Mucosa of descending colon (tissue), 3 donors: Measurements from ENCODE around the gene ABT1. TPM values are rescaled to one million over a fixed set of nuclear protein-coding genes. Genes with fewer than 3 reads are reported as not detected.
"Not testable (repeated sequence)": the region's sequence is repeated elsewhere in the genome, so short reads cannot be mapped to it uniquely, and the experiment has no call there.

Source experiments
- ATAC-seq: fragments of 200-7000 bp; cut with Tn5 transposase; one replicate; pipeline ENCODE4 v1.9.1; 2020; ENCODE audit warnings: mild to moderate bottlenecking, moderate library complexity
- DNase-seq, 3 donors: peaks; one replicate each; pipeline ENCODE4 v3.0.0-alpha.2; 2020
- H3K36me3 ChIP-seq: fragments of 200-600 bp; one replicate; pipeline ENCODE4 v1.8.0; 2021; ENCODE audit warnings: low read depth, mild to moderate bottlenecking
- H3K4me1 ChIP-seq: fragments of 200-600 bp; one replicate; pipeline ENCODE4 v1.8.0; 2021; ENCODE audit warnings: low read depth, mild to moderate bottlenecking
- H3K4me3 ChIP-seq: fragments of 200-600 bp; one replicate; pipeline ENCODE4 v1.8.0; 2021; ENCODE audit warnings: mild to moderate bottlenecking
- H3K9me3 ChIP-seq: fragments of 200-600 bp; one replicate; pipeline ENCODE4 v1.8.0; 2021; ENCODE audit warnings: mild to moderate bottlenecking
- intact Hi-C, 2 donors: fragments of 100-400 bp; cut with DNase I in 1 of 2; cut with micrococcal nuclease in 1 of 2; formaldehyde crosslinking; loops; one replicate each; pipeline versions ENCODE4 v1.11.0 to v1.11.1; 2022; cut with DNase I, micrococcal nuclease
- long read RNA-seq, 2 donors: library from polyadenylated mRNA; unstranded; transcript quantifications; one replicate each; pipeline ENCODE4 v2.0.0, GENCODE V29; 2019 to 2021
- total RNA-seq, 3 donors: library from RNA; stranded (reverse); fragmentation: NEBNext Ultra II Directional in 2 of 3; extraction: Animal tissue kit (Norgen Biotek cat#: 25700) in 2 of 3; gene quantifications; one replicate each; pipeline versions ENCODE4 v1.2.1 to v1.2.4, GENCODE V29; 2021 to 2023
- TF ChIP-seq, protein P1 (sequence below): fragments of 200-600 bp; IDR thresholded peaks from one replicate; pipeline ENCODE4 v1.8.0; 2022; ENCODE audit warnings: antibody characterized with exemption, mild to moderate bottlenecking
- donor health status: DM: no; HTN: no; CAD: no; lungs with moderate emphysema.
- donor health status: DM: no; HTN: no; CAD: no.
- donor health status: DM: no; HTN: yes; CAD: no.

The ABT1 gene
- 10 to 100 TPM; 13.1 to 17.3 (median 13.6) TPM for total RNA-seq
- long read RNA-seq, donor 1, transcript ABT1-201 (3 exons, 2,949 nt): major isoform, 18 of 22 reads
- long read RNA-seq, donor 1, partial matches to known transcripts: 0 of 22 reads
- long read RNA-seq, donor 1, other reads (novel, unspliced or antisense): 4 of 22 reads
- long read RNA-seq, donor 2, transcript ABT1-201 (3 exons, 2,949 nt): major isoform, 26 of 27 reads
- long read RNA-seq, donor 2, partial matches to known transcripts: 0 of 27 reads
- long read RNA-seq, donor 2, other reads (novel, unspliced or antisense): 1 of 27 reads

DNA sequence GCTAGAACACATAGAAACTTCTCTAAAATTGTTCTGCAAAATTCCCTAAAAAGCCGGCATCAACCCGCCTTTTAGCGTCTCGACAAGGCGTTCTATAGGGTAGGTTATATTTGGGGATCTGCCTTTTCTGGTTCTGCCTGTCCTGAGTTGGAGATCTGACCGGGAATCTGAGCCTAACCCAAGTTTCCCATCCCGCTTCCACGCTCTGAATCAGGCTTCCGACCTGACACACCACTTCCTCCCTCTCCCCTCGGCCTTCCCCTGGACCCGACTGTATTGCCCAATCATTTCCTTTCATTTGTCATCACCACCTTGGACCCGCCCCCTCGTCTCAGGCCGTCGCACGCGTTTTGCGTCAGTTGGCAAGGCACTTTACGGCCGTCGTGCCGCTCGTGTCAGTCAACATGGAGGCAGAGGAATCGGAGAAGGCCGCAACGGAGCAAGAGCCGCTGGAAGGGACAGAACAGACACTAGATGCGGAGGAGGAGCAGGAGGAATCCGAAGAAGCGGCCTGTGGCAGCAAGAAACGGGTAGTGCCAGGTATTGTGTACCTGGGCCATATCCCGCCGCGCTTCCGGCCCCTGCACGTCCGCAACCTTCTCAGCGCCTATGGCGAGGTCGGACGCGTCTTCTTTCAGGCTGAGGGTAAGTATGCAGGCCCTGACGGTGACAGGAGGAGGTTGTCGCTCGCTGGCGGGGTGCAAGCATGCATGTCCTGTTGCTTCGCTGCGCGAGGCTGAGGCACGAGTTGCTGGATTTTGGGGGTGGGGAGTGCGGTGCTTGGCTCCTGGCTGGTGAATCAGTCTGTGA, at the start of gene ABT1:
TSS of gene ABT1 (plus strand) at position 375 of the 810 bp plus-strand sequence. CDS start at position 405, 30 bp downstream.
- intact Hi-C loops: loop anchor here in 1 of 2 donors (10.0 kb wide), 1 partner anchor 252 kb away; no protein-coding TSS in a partner anchor

DNA sequence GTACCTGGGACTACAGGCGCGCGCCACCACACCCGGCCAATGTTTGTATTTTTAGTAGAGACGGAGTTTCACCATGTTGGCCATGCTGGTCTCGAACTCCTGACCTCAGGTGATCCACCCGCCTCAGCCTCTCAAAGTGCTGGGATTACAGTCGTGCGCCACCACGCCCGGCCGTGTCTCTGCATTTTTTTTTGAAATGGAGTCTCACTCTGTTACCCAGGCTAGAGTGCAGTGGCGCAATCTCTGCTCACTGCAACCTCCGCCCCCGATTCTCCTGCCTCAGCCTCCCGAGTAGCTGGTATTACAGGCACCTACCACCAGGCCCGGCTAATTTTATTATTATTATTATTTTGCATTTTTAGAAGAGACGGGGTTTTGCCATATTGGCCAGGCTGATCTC, 49.4 kb upstream of the ABT1 start:
- ATAC-seq, H3K9me3 ChIP-seq, H3K4me1 ChIP-seq, intact Hi-C loops, H3K36me3 ChIP-seq, DNase-seq, H3K4me3 ChIP-seq: not testable (repeated sequence)

More for the DNA sequence above, at the start of gene ABT1:
- TF ChIP-seq, protein P1, sequence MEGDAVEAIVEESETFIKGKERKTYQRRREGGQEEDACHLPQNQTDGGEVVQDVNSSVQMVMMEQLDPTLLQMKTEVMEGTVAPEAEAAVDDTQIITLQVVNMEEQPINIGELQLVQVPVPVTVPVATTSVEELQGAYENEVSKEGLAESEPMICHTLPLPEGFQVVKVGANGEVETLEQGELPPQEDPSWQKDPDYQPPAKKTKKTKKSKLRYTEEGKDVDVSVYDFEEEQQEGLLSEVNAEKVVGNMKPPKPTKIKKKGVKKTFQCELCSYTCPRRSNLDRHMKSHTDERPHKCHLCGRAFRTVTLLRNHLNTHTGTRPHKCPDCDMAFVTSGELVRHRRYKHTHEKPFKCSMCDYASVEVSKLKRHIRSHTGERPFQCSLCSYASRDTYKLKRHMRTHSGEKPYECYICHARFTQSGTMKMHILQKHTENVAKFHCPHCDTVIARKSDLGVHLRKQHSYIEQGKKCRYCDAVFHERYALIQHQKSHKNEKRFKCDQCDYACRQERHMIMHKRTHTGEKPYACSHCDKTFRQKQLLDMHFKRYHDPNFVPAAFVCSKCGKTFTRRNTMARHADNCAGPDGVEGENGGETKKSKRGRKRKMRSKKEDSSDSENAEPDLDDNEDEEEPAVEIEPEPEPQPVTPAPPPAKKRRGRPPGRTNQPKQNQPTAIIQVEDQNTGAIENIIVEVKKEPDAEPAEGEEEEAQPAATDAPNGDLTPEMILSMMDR: no peak
- DNase-seq (peak; percentile 98 to 100 (median 99)), ATAC-seq (peak; percentile 98)
- Histone ChIP-seq H3K9me3 (no peaks in the 10 kb centered on the region), H3K4me3 (peak within 1 kb of the TSS; percentile 69), H3K36me3 (no peaks in the 10 kb centered on the region), H3K4me1 (peaks cover 5% of the 10 kb centered on the region)

DNA sequence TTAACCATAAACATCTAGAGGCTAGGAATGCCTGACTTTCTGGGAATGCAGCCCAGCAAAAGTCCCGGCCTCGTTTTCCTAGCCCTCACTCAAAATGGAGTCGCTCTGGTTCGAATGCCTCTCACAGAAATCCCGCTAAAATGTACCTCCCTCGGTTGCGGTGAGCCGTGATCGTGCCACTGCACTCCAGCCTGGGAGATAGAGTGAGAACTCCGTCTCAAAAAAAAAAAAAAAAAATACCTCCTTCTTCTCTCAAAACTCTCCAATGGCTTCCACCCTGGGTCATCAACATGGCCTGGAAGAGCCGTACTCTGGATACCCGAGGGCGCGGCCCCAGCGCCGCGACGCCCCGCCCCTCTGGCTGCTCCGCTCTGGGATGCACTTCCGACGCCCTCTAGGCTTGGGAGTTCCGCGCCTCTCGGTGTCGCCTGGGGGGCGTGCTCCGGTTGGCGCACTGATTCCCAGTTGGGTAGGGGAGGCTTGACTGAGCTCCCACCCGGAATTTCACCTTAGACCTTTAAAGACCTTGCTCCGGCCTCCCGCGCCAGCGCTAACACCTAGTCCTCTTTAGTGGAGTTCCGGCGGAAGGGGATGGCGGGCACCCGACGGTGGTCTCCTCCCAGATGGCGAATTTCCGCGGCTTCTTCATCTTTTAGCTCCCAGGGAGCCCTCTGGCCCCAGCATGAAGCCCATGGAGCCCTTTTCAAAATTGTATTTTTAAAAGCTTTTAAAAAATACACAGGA, 46.3 kb upstream of the ABT1 start:
- no peak overlapping the region for H3K4me3 ChIP-seq
- H3K4me1 ChIP-seq: peaks cover 7% of the 10 kb centered on the region
- TF ChIP-seq, protein P1: no peak
- H3K36me3 ChIP-seq: no peaks in the 10 kb centered on the region
- DNase-seq: peak; percentile 72 to 78 (median 73)
- ATAC-seq: peak; percentile 79
- H3K9me3 ChIP-seq: no peaks in the 10 kb centered on the region
- intact Hi-C loops: no loop called here

DNA sequence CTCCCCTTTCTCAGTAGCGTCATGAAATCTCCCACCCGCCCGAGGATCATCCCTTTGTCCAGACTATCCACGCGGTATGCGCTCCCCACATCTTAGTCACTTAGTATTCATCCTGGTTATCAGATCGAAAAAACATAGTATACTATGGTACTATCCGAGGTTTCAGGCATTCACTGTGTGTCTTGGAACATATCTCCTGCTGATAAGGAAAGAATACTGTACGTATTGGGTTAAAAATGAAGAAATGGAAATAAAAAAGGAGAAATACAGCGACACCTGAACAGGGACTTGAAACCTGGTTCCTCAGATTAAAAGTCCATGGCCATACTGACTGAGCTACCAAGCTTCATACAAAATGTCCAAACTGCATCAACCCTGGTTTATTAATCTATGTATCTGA, 44.5 kb upstream of the ABT1 start:
- H3K36me3 ChIP-seq: no peaks in the 10 kb centered on the region
- no peak overlapping the region for H3K4me3 ChIP-seq
- intact Hi-C loops: no loop called here
- no peak for ATAC-seq
- no peaks in the 10 kb centered on the region for H3K9me3 ChIP-seq
- peaks cover 7% of the 10 kb centered on the region for H3K4me1 ChIP-seq
- no peak for DNase-seq
- TF ChIP-seq, protein P1: no peak

DNA sequence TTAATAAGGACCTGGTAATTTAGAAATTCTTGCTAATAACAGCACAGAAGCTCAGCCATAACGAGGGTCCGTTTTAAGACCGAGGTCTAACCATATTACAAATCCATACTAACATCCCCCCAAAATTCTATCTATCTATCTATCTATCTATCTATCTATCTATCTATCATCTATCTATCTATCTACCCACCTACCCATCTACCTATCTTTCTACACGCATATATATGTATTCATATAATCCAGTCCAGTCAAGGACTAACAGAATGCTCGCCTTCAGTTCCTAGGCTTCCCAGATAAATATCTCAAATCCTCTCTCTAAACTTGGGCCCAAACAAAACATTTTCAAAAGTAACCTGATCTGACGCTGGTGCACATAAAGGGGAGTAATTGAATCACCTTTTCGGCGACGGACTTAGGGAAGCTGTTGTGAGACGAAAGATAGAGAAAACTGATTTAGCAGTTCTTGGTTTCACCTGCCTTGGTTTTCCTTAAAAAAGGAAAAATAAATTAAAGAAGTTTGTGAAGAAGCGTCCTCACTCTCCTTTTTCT, 44.0 kb upstream of the ABT1 start:
- intact Hi-C loops: no loop called here
- Histone ChIP-seq H3K4me3 (no peak overlapping the region), H3K4me1 (peaks cover 7% of the 10 kb centered on the region), H3K36me3 (no peaks in the 10 kb centered on the region), H3K9me3 (no peaks in the 10 kb centered on the region)
- no peak for DNase-seq
- TF ChIP-seq, protein P1: no peak
- no peak for ATAC-seq
